ENCODE data around the gene SEH1L.

SEH1L gene

DNA sequence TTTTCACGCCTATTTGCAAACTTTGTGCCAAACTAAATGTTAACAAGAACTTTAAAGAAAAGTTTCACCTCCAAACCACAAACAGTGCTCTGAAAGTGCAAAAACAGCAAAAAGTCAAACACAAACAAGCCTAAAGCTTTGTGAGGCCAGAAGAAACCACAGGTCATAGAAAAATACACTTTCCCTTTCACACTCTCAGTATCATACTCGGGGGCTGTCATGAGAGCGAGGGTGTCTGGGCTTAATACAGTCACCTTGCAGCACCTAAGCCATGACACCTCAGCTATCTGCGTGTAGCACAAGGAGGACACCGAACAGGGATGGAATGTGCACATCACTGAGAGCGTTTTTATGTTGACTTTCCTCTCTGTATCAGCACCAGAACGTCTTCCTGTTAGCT lies 26.6 kb upstream of the SEH1L start:
- H3K36me3 ChIP-seq (ENCODE audit: control insufficient read depth, insufficient read depth, low read length): no peaks in the 10 kb centered on the region
- H3K9me3 ChIP-seq (ENCODE audit: control insufficient read depth, low read length): no peaks in the 10 kb centered on the region
- no peaks in the 10 kb centered on the region for H3K4me1 ChIP-seq (ENCODE audit: control insufficient read depth, insufficient read depth, low read length, poor library complexity, severe bottlenecking)
- H3K27ac ChIP-seq (ENCODE audit: insufficient read depth, low read length, poor library complexity, severe bottlenecking): no peak overlapping the region
- H3K27me3 ChIP-seq (replicated peaks; ENCODE audit: control insufficient read depth, insufficient read depth, low read length, poor library complexity, severe bottlenecking): no peaks in the 10 kb centered on the region
- DNase-seq: no peak
- H3K4me3 ChIP-seq (ENCODE audit: insufficient read depth, low read depth, low read length, poor library complexity, severe bottlenecking): no peak overlapping the region

DNA sequence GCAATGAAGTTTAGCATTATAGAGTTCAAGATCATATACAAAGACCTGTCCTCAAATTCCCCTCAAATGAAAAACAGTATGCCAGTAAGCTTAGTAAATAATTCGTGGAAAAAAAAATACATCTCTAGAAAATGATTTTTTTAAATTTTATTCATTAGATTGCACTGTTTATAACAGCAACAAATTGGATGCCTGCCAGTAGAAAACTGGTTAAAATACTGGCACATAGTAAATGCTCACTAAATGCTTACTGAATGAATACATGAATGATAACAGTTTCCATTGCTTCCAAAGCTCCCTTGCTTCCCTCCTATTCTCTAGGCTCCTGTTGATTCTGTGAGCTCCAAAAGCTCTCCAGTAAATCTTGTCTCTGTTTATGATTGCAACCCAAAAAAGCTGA lies 25.5 kb upstream of the SEH1L start:
- DNase-seq: no peak

DNA sequence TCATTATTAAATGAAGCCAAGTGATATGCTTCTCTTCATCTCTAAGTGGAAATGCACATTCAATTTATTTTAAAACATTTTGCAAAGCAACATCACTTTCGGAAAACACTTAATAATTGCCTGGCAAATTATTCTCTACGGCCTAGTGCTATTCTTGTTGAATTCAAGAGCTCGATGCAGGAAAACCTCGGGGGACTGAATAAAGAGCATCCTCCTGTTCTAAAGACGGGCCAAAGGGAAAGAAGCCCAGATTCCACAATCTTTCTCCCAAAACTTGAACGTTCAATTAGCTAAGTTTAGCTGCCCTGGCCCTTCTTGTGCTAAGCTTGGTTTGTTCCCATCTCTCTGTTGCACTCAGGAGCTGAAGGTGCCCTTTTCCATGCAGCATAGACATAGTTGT lies 23.2 kb upstream of the SEH1L start:
- no peaks in the 10 kb centered on the region for H3K36me3 ChIP-seq (ENCODE audit: control insufficient read depth, insufficient read depth, low read length)
- no peaks in the 10 kb centered on the region for H3K4me1 ChIP-seq (ENCODE audit: control insufficient read depth, insufficient read depth, low read length, poor library complexity, severe bottlenecking)
- no peak overlapping the region for H3K4me3 ChIP-seq (ENCODE audit: insufficient read depth, low read depth, low read length, poor library complexity, severe bottlenecking)
- no peaks in the 10 kb centered on the region for H3K9me3 ChIP-seq (ENCODE audit: control insufficient read depth, low read length)
- no peak overlapping the region for H3K27ac ChIP-seq (ENCODE audit: insufficient read depth, low read length, poor library complexity, severe bottlenecking)
- no peak for DNase-seq
- no peaks in the 10 kb centered on the region for H3K27me3 ChIP-seq (replicated peaks; ENCODE audit: control insufficient read depth, insufficient read depth, low read length, poor library complexity, severe bottlenecking)

More for the DNA sequence above, 25.5 kb upstream of the SEH1L start:
- Histone ChIP-seq H3K4me3 (ENCODE audit: insufficient read depth, low read depth, low read length, poor library complexity, severe bottlenecking) (no peak overlapping the region), H3K36me3 (ENCODE audit: control insufficient read depth, insufficient read depth, low read length) (no peaks in the 10 kb centered on the region), H3K27me3 (replicated peaks; ENCODE audit: control insufficient read depth, insufficient read depth, low read length, poor library complexity, severe bottlenecking) (no peaks in the 10 kb centered on the region), H3K9me3 (ENCODE audit: control insufficient read depth, low read length) (no peaks in the 10 kb centered on the region), H3K27ac (ENCODE audit: insufficient read depth, low read length, poor library complexity, severe bottlenecking) (no peak overlapping the region), H3K4me1 (ENCODE audit: control insufficient read depth, insufficient read depth, low read length, poor library complexity, severe bottlenecking) (no peaks in the 10 kb centered on the region)

DNA sequence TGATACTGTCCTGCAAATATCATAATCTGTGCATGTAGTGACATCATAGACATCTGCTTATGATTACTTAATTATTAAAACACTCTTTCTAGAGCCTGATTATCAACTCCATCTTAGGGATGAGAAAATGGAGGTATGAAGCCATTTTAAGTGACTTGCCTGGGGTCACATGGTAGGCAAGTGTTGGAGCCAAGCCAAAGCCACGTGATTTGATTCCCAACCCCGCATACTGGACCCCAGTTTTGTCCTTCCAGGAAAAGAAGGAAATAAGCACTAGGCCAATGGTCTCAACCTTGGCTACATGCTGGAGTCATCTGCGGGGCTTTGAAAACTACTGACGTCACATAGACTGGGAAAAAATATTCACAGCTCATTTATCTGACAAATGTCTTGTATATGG lies 19.6 kb upstream of the SEH1L start:
- H3K36me3 ChIP-seq (ENCODE audit: control insufficient read depth, insufficient read depth, low read length): no peaks in the 10 kb centered on the region
- no peak overlapping the region for H3K4me3 ChIP-seq (ENCODE audit: insufficient read depth, low read depth, low read length, poor library complexity, severe bottlenecking)
- DNase-seq: no peak
- H3K4me1 ChIP-seq (ENCODE audit: control insufficient read depth, insufficient read depth, low read length, poor library complexity, severe bottlenecking): no peaks in the 10 kb centered on the region
- no peaks in the 10 kb centered on the region for H3K9me3 ChIP-seq (ENCODE audit: control insufficient read depth, low read length)
- H3K27ac ChIP-seq (ENCODE audit: insufficient read depth, low read length, poor library complexity, severe bottlenecking): no peak overlapping the region
- H3K27me3 ChIP-seq (replicated peaks; ENCODE audit: control insufficient read depth, insufficient read depth, low read length, poor library complexity, severe bottlenecking): no peaks in the 10 kb centered on the region

DNA sequence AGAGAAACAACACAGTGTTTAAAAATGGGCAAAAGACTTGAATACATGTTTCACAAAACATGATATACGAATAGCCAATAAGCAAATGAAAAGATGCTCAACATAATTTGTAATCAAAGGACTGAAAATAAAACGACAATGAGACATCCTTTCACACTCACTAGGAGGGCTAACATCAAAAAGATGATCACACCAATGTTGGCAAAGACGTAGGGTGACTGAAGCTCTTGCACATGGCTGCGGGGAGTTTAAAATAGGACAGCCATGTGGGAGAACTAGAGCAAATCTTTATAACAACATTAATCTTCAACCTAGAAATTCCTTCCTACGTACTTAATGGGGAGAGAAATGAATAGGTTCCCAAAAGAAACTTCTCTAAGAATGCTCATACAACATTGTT lies 19.2 kb upstream of the SEH1L start:
- no peaks in the 10 kb centered on the region for H3K36me3 ChIP-seq (ENCODE audit: control insufficient read depth, insufficient read depth, low read length)
- no peak for DNase-seq
- no peaks in the 10 kb centered on the region for H3K9me3 ChIP-seq (ENCODE audit: control insufficient read depth, low read length)
- H3K27me3 ChIP-seq (replicated peaks; ENCODE audit: control insufficient read depth, insufficient read depth, low read length, poor library complexity, severe bottlenecking): no peaks in the 10 kb centered on the region
- H3K27ac ChIP-seq (ENCODE audit: insufficient read depth, low read length, poor library complexity, severe bottlenecking): no peak overlapping the region
- H3K4me1 ChIP-seq (ENCODE audit: control insufficient read depth, insufficient read depth, low read length, poor library complexity, severe bottlenecking): no peaks in the 10 kb centered on the region
- H3K4me3 ChIP-seq (ENCODE audit: insufficient read depth, low read depth, low read length, poor library complexity, severe bottlenecking): no peak overlapping the region

DNA sequence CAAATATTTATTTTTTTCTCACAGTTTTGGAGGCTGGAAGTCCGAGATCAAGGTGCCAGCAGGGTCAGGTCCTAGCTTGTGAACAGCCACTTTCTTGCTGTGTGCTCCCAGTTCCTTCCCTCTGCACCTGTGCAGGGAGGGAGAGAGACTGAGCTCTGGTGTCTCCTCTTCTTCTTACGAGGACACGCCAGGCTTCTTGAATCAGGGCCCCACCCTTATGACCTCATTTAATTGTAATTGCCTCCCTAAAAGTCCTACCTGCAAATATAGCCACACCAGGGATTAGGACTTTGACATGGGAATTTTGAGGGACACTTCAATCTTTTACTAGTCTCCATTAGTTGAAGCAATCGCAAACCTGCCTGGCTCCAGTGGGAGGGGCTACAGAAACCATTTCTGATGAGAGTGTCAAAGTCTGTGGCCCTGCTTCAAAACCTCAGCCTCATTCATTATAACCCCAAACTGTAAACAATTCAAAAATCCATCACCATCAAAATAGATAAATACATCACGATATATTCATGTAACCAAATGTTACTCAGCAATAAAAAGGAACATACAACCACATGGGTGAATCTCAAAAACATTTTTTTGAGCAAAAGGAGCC lies 18.2 kb upstream of the SEH1L start:
- no peaks in the 10 kb centered on the region for H3K36me3 ChIP-seq (ENCODE audit: control insufficient read depth, insufficient read depth, low read length)
- no peak overlapping the region for H3K4me3 ChIP-seq (ENCODE audit: insufficient read depth, low read depth, low read length, poor library complexity, severe bottlenecking)
- no peak overlapping the region for H3K27ac ChIP-seq (ENCODE audit: insufficient read depth, low read length, poor library complexity, severe bottlenecking)
- H3K9me3 ChIP-seq (ENCODE audit: control insufficient read depth, low read length): no peaks in the 10 kb centered on the region
- no peaks in the 10 kb centered on the region for H3K27me3 ChIP-seq (replicated peaks; ENCODE audit: control insufficient read depth, insufficient read depth, low read length, poor library complexity, severe bottlenecking)
- no peak for DNase-seq
- no peaks in the 10 kb centered on the region for H3K4me1 ChIP-seq (ENCODE audit: control insufficient read depth, insufficient read depth, low read length, poor library complexity, severe bottlenecking)

DNA sequence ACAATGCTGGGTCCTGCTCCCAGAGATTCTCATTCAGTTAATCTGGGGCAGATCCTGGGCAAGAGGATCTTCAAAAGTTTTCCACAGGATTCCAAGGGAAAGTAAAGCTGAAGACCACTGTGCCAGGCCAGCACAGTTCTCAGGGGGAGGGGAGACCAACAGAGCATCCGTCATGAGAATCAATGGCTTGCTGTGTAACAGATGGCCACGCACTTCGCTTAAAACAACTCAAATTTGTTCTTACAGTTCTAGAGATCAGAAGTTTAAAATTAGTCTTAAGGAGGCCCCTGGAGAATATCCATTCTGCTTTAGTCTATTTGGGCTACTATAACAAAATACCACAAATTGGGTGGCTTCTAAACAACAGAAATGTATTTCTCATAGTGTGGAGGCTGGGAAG lies 17.4 kb upstream of the SEH1L start:
- H3K4me1 ChIP-seq (ENCODE audit: control insufficient read depth, insufficient read depth, low read length, poor library complexity, severe bottlenecking): no peaks in the 10 kb centered on the region
- no peaks in the 10 kb centered on the region for H3K36me3 ChIP-seq (ENCODE audit: control insufficient read depth, insufficient read depth, low read length)
- H3K4me3 ChIP-seq (ENCODE audit: insufficient read depth, low read depth, low read length, poor library complexity, severe bottlenecking): no peak overlapping the region
- no peaks in the 10 kb centered on the region for H3K9me3 ChIP-seq (ENCODE audit: control insufficient read depth, low read length)
- no peak overlapping the region for H3K27ac ChIP-seq (ENCODE audit: insufficient read depth, low read length, poor library complexity, severe bottlenecking)
- no peaks in the 10 kb centered on the region for H3K27me3 ChIP-seq (replicated peaks; ENCODE audit: control insufficient read depth, insufficient read depth, low read length, poor library complexity, severe bottlenecking)
- DNase-seq: no peak

DNA sequence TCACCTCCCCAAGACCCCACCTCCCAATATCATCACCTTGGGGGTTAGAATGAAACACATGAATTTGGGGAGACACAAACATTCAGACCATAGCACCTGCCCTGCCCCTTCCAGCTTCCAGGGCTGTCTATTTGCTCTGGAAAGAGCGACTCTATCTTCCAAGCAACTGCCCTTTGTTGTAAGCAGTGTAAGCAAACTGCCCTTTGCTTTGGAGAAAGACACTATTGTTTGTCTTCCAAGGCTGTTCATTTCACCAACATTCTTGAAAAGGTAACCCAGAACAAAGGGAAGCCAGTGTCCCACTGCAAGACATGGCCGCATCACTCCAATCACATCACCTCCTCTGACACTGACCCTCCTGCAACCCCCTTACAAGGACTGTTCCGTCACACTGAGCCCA lies 16.9 kb upstream of the SEH1L start:
- no peaks in the 10 kb centered on the region for H3K9me3 ChIP-seq (ENCODE audit: control insufficient read depth, low read length)

DNA sequence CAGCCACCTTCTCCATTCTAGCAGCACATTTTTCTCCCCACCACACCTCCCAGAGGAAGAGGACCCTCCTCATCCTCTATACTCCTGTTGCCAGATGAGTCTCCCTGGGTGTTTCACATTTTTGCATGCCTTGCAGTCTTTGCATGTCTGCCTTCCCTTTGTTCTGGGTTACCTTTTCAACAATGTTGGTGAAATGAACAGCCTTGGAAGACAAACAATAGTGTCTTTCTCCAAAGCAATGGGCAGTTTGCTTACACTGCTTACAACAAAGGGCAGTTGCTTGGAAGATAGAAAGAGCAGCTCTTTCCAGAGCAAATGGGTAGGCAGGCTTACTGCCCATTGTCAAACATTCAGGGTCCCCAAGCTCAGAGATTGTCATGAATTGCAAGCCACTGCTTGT lies 14.5 kb upstream of the SEH1L start:
- no peak overlapping the region for H3K4me3 ChIP-seq (ENCODE audit: insufficient read depth, low read depth, low read length, poor library complexity, severe bottlenecking)
- H3K4me1 ChIP-seq (ENCODE audit: control insufficient read depth, insufficient read depth, low read length, poor library complexity, severe bottlenecking): no peaks in the 10 kb centered on the region
- H3K27me3 ChIP-seq (replicated peaks; ENCODE audit: control insufficient read depth, insufficient read depth, low read length, poor library complexity, severe bottlenecking): no peaks in the 10 kb centered on the region
- H3K27ac ChIP-seq (ENCODE audit: insufficient read depth, low read length, poor library complexity, severe bottlenecking): no peak overlapping the region
- no peaks in the 10 kb centered on the region for H3K36me3 ChIP-seq (ENCODE audit: control insufficient read depth, insufficient read depth, low read length)
- H3K9me3 ChIP-seq (ENCODE audit: control insufficient read depth, low read length): no peaks in the 10 kb centered on the region
- no peak for DNase-seq

More for the DNA sequence above, 16.9 kb upstream of the SEH1L start:
- no peak for DNase-seq
- H3K4me1 ChIP-seq (ENCODE audit: control insufficient read depth, insufficient read depth, low read length, poor library complexity, severe bottlenecking): no peaks in the 10 kb centered on the region
- no peak overlapping the region for H3K27ac ChIP-seq (ENCODE audit: insufficient read depth, low read length, poor library complexity, severe bottlenecking)
- no peaks in the 10 kb centered on the region for H3K27me3 ChIP-seq (replicated peaks; ENCODE audit: control insufficient read depth, insufficient read depth, low read length, poor library complexity, severe bottlenecking)
- no peak overlapping the region for H3K4me3 ChIP-seq (ENCODE audit: insufficient read depth, low read depth, low read length, poor library complexity, severe bottlenecking)
- H3K36me3 ChIP-seq (ENCODE audit: control insufficient read depth, insufficient read depth, low read length): no peaks in the 10 kb centered on the region

DNA sequence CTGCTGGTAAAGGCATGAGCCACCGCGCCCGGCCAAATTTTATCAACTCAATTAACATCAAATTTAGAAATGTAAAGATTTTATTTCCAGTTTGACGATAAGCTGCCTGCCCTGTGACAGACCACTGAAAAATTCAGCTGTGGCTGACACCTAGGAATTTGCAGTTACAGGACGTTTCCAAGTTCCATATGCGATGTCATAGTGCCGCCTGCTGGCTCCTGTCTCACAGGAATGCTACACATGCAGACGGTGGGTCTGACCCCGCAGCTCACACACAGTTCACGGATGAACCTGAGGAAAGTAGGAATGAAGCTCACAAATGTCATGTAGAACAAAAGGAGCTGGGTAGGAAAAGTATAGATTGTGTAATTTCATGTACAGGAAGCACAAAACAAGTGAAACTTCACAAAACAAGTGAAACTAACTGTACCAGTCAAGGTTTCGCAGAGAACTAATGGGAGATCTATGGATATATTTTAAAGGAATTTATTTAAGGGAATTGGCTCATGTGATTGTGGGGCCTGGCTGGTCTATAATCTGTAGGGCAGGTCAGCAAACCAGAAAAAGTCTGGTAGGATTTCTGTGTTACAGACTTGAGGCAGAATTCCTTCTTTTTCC lies 13.2 kb upstream of the SEH1L start:
- no peak overlapping the region for H3K4me3 ChIP-seq (ENCODE audit: insufficient read depth, low read depth, low read length, poor library complexity, severe bottlenecking)
- H3K27me3 ChIP-seq (replicated peaks; ENCODE audit: control insufficient read depth, insufficient read depth, low read length, poor library complexity, severe bottlenecking): no peaks in the 10 kb centered on the region
- H3K36me3 ChIP-seq (ENCODE audit: control insufficient read depth, insufficient read depth, low read length): no peaks in the 10 kb centered on the region
- no peaks in the 10 kb centered on the region for H3K4me1 ChIP-seq (ENCODE audit: control insufficient read depth, insufficient read depth, low read length, poor library complexity, severe bottlenecking)
- H3K27ac ChIP-seq (ENCODE audit: insufficient read depth, low read length, poor library complexity, severe bottlenecking): no peak overlapping the region
- H3K9me3 ChIP-seq (ENCODE audit: control insufficient read depth, low read length): no peaks in the 10 kb centered on the region
- peak; percentile 57 to 70 (median 60) for DNase-seq

Data from effector memory CD4-positive, alpha-beta T cell (primary cell).